Islet of Langerhans (tissue), 1 donor: ENCODE results near the gene TRAPPC6A.
"Not testable (repeated sequence)": the region's sequence is repeated elsewhere in the genome, so short reads cannot be mapped to it uniquely, and the experiment has no call there.

Experiments used
- FAIRE-seq: peaks from one replicate; lab custom pipeline; 2011; peaks lifted over from hg19 to GRCh38; lab: Jason Lieb, UNC

The TRAPPC6A gene

DNA sequence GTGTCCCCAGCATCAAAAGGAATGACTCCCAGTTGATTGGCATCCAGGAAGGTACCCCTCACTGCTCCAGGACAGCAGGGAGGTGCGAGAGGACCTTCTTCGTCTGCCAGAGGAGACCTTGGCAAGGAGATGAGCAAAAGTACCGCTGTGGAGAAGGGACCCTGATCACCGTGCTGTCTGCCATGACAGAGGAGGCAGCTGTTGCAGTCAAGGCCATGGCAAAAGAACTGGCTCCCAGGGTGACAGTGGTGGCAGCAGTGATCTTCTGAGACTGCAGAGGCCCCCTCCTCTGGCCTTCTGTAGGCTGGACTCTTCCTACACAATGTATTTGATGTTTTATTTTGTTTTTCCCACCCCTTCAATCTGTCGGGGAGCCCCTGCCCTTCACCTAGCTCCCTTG lies 49.2 kb downstream of the TRAPPC6A start:
- FAIRE-seq = no peak

GRCh38 chr19:45128146-45128545 lies 49.9 kb downstream of the TRAPPC6A start:
- no peak for FAIRE-seq

GRCh38 chr19:45126654-45127053 lies 51.4 kb downstream of the TRAPPC6A start:
- no peak for FAIRE-seq

- no peak for FAIRE-seq
Observed at GRCh38 chr19:45125975-45126493, 52.0 kb downstream of the TRAPPC6A start.

- no peak for FAIRE-seq
Observed at GRCh38 chr19:45125360-45125759, 52.7 kb downstream of the TRAPPC6A start.

GRCh38 chr19:45124021-45124420 lies 54.0 kb downstream of the TRAPPC6A start:
- no peak for FAIRE-seq

GRCh38 chr19:45123440-45123850 lies 54.6 kb downstream of the TRAPPC6A start:
- no peak for FAIRE-seq

- no peak for FAIRE-seq
Observed at GRCh38 chr19:45122832-45123231, 55.2 kb downstream of the TRAPPC6A start.

GRCh38 chr19:45121827-45122345 lies 56.2 kb downstream of the TRAPPC6A start:
- FAIRE-seq = no peak

DNA sequence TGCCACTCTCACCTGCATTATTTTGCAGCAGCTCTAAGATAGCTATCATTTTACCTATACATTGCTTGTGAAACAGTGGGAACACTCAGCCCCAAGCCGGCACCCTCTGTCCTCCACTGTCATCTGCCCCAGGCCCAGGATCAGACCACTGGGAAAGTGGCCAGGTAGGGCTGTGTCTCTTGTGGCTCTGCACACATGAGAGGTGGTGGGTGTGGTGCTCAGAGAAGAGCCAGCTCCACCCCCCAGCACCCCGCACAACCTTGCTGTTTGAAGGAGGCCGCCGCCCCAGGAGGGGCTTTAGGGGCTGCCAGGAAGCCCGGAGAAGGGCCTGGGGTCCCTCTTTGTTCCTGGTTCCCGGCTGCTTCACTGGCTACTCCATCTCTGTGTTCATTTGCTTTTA lies 58.5 kb downstream of the TRAPPC6A start:
- no peak for FAIRE-seq

DNA sequence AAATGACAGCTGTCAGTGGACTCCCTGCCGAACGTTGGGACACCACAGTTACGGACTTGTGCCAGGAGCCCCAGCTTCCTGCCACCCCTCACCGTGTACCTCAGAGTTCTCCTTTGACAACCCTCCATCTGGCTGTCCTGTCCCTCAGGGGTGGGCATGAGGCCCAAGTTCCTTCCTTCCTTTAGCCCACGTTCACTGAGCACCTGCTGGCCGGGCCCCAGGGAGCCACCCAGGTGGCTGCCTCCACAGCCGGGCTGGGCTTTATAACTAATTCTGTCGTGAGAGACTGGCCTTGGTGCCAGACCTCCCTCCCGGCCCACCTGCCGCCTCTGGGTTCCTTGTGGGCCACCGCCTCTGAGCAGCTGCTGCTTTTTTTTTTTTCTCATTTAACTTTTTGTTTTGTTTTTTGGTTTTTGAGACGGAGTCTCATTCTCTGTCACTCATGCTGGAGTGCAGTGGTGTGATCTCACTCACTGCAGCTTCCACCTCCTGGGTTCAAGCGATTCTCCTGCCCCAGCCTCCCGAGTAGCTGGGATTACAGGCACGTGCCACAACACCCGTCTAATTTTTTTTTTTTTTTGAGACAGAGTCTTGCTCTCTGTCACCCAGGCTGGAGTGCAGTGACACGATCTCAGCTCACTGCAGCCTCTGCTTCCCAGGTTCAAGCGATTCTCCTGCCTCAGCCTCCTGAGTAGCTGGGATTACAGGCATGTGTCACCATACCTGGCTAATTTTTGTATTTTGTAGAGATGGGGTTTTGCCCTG lies 59.3 kb downstream of the TRAPPC6A start:
- not testable (repeated sequence) for FAIRE-seq

DNA sequence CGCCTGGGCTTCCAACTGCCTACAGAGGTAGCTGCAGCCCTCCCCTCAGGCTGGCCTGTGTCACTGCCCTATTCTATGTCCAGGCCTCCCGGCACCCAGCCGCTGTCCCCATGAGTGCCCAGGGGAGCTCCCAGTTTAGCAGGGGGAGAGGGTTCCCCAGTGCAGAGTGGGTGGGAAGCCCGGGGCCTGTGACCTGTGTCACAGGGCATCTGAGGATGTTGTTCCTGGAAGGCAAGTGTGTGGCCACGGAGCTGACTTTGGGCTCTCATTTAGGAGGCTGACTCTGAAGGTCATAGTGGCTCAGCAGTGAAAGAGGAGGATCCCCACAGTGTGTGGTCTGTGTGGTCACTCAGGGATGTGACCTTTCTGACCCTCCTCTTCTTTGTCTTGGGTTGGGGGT lies 59.9 kb downstream of the TRAPPC6A start:
- FAIRE-seq = no peak

DNA sequence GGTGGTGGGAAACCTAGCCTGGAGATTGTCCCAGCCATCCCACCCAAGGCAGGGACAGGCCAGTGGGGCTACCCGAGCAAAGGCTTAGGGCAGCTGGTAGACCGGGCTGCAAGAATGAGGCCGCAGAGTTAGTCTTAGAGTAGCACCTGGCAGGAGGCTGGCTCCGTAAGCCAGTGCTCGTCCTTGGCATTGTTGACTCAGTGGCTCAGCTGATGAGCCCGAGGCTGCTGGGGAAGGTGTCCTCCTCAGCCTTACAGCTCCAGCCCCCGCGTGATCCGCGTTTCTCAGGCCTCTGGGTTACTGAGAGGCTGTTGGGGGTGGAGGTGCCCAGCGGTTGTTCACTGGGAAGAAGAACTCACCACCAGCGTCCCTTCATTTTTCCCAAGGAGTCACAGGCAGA lies 60.4 kb downstream of the TRAPPC6A start:
- FAIRE-seq = no peak

DNA sequence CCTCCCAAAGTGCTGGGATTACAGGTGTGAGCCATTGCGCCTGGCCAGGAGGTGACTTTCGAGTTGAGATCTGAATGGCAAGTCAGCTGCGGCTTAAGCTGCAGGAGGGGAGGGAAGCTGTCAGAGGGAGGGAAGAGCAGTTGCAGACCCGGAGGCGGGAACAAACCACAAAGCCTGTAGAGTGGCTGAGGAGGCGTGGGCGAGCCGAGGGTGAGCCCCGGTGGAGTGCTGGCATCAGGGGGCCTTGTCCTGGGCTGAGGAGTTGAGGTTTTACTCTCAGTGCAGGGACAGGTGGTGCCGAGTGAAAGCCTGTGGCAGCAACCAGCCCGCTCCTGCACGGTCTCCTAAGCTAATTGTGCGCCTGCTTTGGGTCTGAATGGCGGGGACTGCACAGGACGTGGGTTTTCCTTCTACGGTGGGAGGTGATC lies 60.9 kb downstream of the TRAPPC6A start:
- no peak for FAIRE-seq

DNA sequence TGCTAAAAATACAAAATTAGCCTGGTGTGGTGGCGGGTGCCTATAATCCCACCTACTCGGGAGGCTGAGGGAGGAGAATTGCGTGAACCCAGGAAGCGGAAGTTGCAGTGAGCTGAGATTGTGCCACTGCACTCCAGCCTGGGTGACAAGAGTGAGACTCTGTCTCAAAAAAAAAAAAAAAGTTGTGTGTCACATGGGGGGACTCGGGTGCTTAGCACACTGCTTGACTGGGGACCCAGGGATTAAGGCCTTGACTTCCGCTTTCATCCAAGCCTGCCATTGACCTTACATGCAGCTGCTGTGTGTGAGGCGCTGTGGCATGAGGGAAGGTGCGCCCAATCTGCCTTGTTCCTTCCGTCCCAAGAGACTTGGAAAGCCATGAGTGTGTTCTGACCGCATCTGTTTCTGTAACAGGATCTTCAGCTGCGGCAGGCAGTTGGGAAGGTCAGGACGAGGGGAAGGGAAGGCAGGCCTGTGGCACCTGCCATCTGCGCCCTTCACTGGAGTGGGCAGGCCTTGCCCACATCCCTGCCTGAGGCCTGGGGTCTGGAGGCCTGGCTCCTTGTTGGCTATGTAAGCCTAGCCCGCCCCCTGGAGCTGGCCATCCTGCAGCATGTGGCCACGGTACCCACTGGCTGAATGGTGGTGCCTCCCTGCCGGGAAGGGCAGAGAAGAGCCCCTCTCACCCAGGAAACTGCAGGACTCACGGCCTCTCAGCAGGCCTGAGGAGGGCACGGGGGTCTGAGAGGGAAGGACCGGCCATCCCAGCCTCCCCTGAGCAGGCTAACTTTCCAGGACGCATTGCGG lies 62.0 kb downstream of the TRAPPC6A start:
- no peak for FAIRE-seq

GRCh38 chr19:45114116-45114515 lies 63.9 kb downstream of the TRAPPC6A start:
- FAIRE-seq = no peak

- no peak for FAIRE-seq
Observed at GRCh38 chr19:45113628-45114027, 64.4 kb downstream of the TRAPPC6A start.
